Uterus (tissue), 4 donors: Measurements from ENCODE around the gene CAPN11. TPM values are rescaled to one million over a fixed set of nuclear protein-coding genes. Genes with fewer than 3 reads are reported as not detected.
"Not testable (repeated sequence)": the region's sequence is repeated elsewhere in the genome, so short reads cannot be mapped to it uniquely, and the experiment has no call there.

Source experiments
- DNase-seq, 2 donors: peaks; one replicate each; pipeline ENCODE4 v3.0.0-alpha.2; 2019 to 2020
- H3K27ac ChIP-seq, 2 donors: fragments of 200-600 bp; sonication (generic); 1 replicate in 1 of 2; 2 replicates in 1 of 2; pipeline ENCODE4 v1.5.1; 2016 to 2018
- H3K27me3 ChIP-seq, 2 donors: fragments of 200-600 bp; sonication (generic); one replicate each; pipeline ENCODE4 v1.5.1; 2018 to 2019; ENCODE audit warnings: control low read depth in 1 of 2
- H3K36me3 ChIP-seq, 2 donors: fragments of 200-600 bp; sonication (generic); one replicate each; pipeline ENCODE4 v1.5.1; 2019; ENCODE audit warnings: control low read depth in 1 of 2
- H3K4me1 ChIP-seq, 2 donors: fragments of 200-600 bp; sonication (generic); one replicate each; pipeline ENCODE4 v1.5.1; 2018 to 2019; ENCODE audit warnings: control low read depth in 1 of 2
- H3K4me3 ChIP-seq, 2 donors: fragments of 200-600 bp; sonication (generic); 1 replicate in 1 of 2; 2 replicates in 1 of 2; pipeline ENCODE4 v1.5.1; 2018 to 2019; ENCODE audit warnings: mild to moderate bottlenecking in 1 of 2
- H3K9me3 ChIP-seq, 2 donors: fragments of 200-600 bp; sonication (generic); one replicate each; pipeline ENCODE4 v1.5.1; 2019; ENCODE audit warnings: control low read depth in 1 of 2
- POLR2A ChIP-seq, 2 donors: fragments of 450-650 bp; IDR thresholded peaks; one replicate each; pipeline ENCODE4 v1.6.1; 2016; ENCODE audit warnings: antibody characterized with exemption in 2 of 2, mild to moderate bottlenecking in 1 of 2, moderate library complexity in 1 of 2
- intact Hi-C: fragments of 100-400 bp; cut with DNase I; formaldehyde crosslinking; loops from one replicate; pipeline ENCODE4 v1.15.1; 2023; ENCODE audit warnings: low total_unique reads
- total RNA-seq, 4 donors: library from RNA; depleted of rRNA in 3 of 4; stranded (reverse); fragments of >200 nt in 3 of 4; gene quantifications; one replicate each; pipeline versions ENCODE4 v1.1.0 to v1.2.4, GENCODE V29; 2014 to 2023
- TF ChIP-seq, protein P1 (sequence below), 4 experiments: fragments of 200-600 bp in 2 of 4; fragments of 450-650 bp in 2 of 4; sonication (generic) in 2 of 4; IDR thresholded peaks; one replicate each; pipeline ENCODE4 v1.5.1; 2016 to 2019; ENCODE audit warnings: antibody characterized with exemption in 4 of 4, mild to moderate bottlenecking in 2 of 4, moderate library complexity in 1 of 4
- donor health status: DM: yes; HTN: yes; CAD: no.

The CAPN11 gene
- total RNA-seq, 4 donors from 2014 or later: 1.5 TPM; not detected in 3

DNA sequence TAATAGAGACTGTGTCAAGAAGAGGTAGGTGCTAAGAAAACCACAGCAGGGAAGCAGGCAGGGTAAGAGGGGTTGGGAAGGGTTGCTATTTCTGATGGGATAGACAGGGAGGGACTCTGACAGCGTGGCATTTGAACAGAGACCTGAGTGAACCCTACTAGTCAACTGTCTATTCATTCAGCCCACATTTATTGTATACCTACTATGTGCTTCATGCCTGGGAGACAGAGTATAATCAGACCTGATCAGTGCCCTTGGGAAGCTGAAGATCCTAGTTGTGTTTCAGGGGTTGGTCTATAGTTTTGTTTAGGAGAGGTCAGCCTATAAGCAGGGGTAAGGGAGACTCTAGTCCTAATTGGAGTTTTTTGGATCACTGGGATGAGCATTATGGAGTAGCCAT is 14.9 kb upstream of the CAPN11 start:
- Histone ChIP-seq H3K27ac (no peak overlapping the region), H3K36me3 (no peaks in the 10 kb centered on the region), H3K9me3 (no peaks in the 10 kb centered on the region), H3K27me3 (no peaks in the 10 kb centered on the region), H3K4me3 (no peak overlapping the region), H3K4me1 (no peaks in the 10 kb centered on the region)
- TF ChIP-seq, protein P1, sequence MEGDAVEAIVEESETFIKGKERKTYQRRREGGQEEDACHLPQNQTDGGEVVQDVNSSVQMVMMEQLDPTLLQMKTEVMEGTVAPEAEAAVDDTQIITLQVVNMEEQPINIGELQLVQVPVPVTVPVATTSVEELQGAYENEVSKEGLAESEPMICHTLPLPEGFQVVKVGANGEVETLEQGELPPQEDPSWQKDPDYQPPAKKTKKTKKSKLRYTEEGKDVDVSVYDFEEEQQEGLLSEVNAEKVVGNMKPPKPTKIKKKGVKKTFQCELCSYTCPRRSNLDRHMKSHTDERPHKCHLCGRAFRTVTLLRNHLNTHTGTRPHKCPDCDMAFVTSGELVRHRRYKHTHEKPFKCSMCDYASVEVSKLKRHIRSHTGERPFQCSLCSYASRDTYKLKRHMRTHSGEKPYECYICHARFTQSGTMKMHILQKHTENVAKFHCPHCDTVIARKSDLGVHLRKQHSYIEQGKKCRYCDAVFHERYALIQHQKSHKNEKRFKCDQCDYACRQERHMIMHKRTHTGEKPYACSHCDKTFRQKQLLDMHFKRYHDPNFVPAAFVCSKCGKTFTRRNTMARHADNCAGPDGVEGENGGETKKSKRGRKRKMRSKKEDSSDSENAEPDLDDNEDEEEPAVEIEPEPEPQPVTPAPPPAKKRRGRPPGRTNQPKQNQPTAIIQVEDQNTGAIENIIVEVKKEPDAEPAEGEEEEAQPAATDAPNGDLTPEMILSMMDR (IDR thresholded peaks at IDR 0.05): no peak
- TF ChIP-seq POLR2A (IDR thresholded peaks at IDR 0.05): no peak
- intact Hi-C loops: no loop called here
- DNase-seq: no peak

- H3K27me3 ChIP-seq, H3K4me1 ChIP-seq, intact Hi-C loops, H3K27ac ChIP-seq, H3K9me3 ChIP-seq, H3K36me3 ChIP-seq, DNase-seq, H3K4me3 ChIP-seq: not testable (repeated sequence)
Measured at GRCh38 chr6:44144536-44144935, 14.1 kb upstream of the CAPN11 start.

GRCh38 chr6:44145839-44146238 is 12.8 kb upstream of the CAPN11 start:
- no peak for TF ChIP-seq POLR2A (IDR thresholded peaks at IDR 0.05)
- TF ChIP-seq, protein P1 (IDR thresholded peaks at IDR 0.05): no peak
- no peaks in the 10 kb centered on the region for H3K9me3 ChIP-seq
- no peak overlapping the region for H3K27ac ChIP-seq
- intact Hi-C loops: loop anchor here (2.0 kb wide), 1 partner anchor 37 kb away; no protein-coding TSS in a partner anchor
- no peaks in the 10 kb centered on the region for H3K27me3 ChIP-seq
- DNase-seq: no peak
- no peaks in the 10 kb centered on the region for H3K4me1 ChIP-seq
- no peaks in the 10 kb centered on the region for H3K36me3 ChIP-seq
- no peak overlapping the region for H3K4me3 ChIP-seq

GRCh38 chr6:44146685-44147084 is 11.9 kb upstream of the CAPN11 start:
- DNase-seq: no peak
- H3K27ac ChIP-seq: no peak overlapping the region
- no peak overlapping the region for H3K4me3 ChIP-seq
- no peaks in the 10 kb centered on the region for H3K9me3 ChIP-seq
- intact Hi-C loops: loop anchor here (2.0 kb wide), 1 partner anchor 36 kb away; no protein-coding TSS in a partner anchor
- H3K27me3 ChIP-seq: no peaks in the 10 kb centered on the region
- no peaks in the 10 kb centered on the region for H3K36me3 ChIP-seq
- TF ChIP-seq, protein P1 (IDR thresholded peaks at IDR 0.05): no peak
- TF ChIP-seq POLR2A (IDR thresholded peaks at IDR 0.05): no peak
- H3K4me1 ChIP-seq: no peaks in the 10 kb centered on the region

GRCh38 chr6:44147256-44147655 is 11.4 kb upstream of the CAPN11 start:
- intact Hi-C loops: loop anchor here (2.0 kb wide), 1 partner anchor 36 kb away; no protein-coding TSS in a partner anchor

More at GRCh38 chr6:44147256-44147655, 11.4 kb upstream of the CAPN11 start:
- H3K36me3 ChIP-seq: no peaks in the 10 kb centered on the region
- H3K27ac ChIP-seq: no peak overlapping the region
- no peak for DNase-seq
- H3K27me3 ChIP-seq: no peaks in the 10 kb centered on the region
- no peaks in the 10 kb centered on the region for H3K4me1 ChIP-seq
- no peaks in the 10 kb centered on the region for H3K9me3 ChIP-seq
- TF ChIP-seq, protein P1 (IDR thresholded peaks at IDR 0.05): no peak
- TF ChIP-seq POLR2A (IDR thresholded peaks at IDR 0.05): no peak
- H3K4me3 ChIP-seq: no peak overlapping the region
